Astrocyte of the spinal cord (primary cell): ENCODE results near the gene ASB1.

Source experiments
- DNase-seq: peaks from one replicate; pipeline ENCODE4 v3.0.0; 2011; ENCODE audit warnings: low read depth, low spot score
- H3K4me3 ChIP-seq: 2 replicates; pipeline ENCODE4 v1.5.1; 2011; ENCODE audit warnings: low read depth, mild to moderate bottlenecking, low read length, moderate library complexity
- in situ Hi-C: cut with HindIII; loops from 2 replicates; pipeline ENCODE4 v1.10.0; 2017; ENCODE audit warnings: low sequenced_read_pairs
- TF ChIP-seq, protein P1 (sequence below): IDR thresholded peaks from 2 replicates; pipeline ENCODE4 v1.5.1; 2012; ENCODE audit warnings: low read depth, mild to moderate bottlenecking, low read length, inconsistent platforms

Gene ASB1

GRCh38 chr2:238422940-238423339, 3.8 kb upstream of the ASB1 start:
- TF ChIP-seq, protein P1, sequence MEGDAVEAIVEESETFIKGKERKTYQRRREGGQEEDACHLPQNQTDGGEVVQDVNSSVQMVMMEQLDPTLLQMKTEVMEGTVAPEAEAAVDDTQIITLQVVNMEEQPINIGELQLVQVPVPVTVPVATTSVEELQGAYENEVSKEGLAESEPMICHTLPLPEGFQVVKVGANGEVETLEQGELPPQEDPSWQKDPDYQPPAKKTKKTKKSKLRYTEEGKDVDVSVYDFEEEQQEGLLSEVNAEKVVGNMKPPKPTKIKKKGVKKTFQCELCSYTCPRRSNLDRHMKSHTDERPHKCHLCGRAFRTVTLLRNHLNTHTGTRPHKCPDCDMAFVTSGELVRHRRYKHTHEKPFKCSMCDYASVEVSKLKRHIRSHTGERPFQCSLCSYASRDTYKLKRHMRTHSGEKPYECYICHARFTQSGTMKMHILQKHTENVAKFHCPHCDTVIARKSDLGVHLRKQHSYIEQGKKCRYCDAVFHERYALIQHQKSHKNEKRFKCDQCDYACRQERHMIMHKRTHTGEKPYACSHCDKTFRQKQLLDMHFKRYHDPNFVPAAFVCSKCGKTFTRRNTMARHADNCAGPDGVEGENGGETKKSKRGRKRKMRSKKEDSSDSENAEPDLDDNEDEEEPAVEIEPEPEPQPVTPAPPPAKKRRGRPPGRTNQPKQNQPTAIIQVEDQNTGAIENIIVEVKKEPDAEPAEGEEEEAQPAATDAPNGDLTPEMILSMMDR = no peak
- H3K4me3 ChIP-seq = no peak overlapping the region
- DNase-seq = no peak
- in situ Hi-C loops = no loop called here

- H3K4me3 ChIP-seq = no peak overlapping the region
- in situ Hi-C loops = no loop called here
- TF ChIP-seq, protein P1 = no peak
- DNase-seq = peak; percentile 35
Measured at GRCh38 chr2:238423561-238424312, 3.0 kb upstream of the ASB1 start.

DNA sequence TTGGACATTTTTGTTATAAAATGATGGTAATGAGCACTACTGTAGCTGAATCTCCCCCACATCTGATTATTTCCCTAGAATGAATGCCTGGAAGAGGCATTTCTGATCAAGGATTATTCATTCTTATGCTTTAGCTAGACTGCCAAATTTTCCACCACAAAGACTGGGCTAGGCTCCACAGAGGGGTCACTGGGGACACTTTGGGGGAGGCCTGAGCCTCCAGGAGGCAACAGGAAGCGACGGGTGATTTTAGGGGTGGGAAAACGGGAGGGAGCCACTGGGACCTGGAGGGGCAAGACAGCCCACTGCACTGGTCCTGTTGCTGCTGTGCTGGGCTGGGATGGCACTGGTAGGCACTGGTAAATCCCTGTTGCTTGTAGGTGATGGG, 2.4 kb upstream of the ASB1 start:
- TF ChIP-seq, protein P1 = no peak
- in situ Hi-C loops = no loop called here
- DNase-seq = peak; percentile 72
- H3K4me3 ChIP-seq = no peak overlapping the region

DNA sequence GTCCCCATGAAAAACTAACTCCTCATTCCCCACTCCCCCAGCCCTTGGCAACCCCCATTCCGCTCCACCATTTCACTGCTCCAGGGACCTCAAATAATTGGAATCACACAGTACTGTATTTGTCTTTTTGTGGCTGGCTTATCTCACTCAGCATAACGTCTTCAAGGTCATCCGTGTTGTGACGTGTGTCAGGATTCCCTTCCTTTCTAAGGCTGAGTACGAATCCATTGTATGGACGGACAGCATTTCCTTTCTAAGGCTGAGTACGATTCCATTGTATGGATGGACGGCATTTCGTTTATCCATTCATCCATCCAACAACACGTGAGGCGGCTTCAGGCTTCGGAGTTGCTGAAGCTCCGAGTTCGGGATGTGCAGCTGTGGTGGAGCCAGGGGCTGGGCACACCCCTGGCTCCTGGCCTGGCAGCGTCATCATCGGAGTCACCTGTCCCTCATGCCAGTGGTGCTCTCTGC, 1.2 kb upstream of the ASB1 start:
- peak overlapping the region; percentile 87 for H3K4me3 ChIP-seq
- DNase-seq = no peak
- in situ Hi-C loops = no loop called here
- TF ChIP-seq, protein P1 = no peak

DNA sequence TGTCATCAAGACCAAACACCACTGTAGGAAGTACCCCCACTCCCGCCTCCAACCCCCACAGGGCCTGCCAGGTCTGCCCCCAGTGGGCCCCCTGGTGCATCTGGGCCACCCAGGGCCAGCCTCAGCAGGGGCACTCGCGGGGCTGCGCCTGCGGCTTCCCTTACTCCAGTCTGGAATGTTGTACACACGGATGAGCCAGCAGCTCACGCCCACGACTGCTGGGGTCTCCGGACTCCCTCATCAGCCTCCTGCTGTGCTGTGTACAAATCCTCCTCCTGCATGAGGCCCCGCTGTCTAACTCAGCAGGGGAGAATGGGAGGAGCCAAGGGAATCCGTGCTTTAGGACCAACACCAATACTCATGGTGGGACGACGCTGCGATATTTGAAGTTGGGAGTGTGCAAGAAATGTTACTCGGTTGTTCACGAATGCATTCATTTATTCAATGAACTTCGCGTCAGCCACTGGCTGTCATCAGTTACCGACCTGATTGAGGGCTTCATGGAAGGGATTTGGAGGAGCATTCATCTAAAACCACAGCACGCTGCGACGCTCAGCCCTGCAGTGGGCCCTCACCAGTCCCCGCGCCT, 654 bp upstream of the ASB1 start:
- H3K4me3 ChIP-seq = peak overlapping the region; percentile 87
- DNase-seq = peak; percentile 90
- TF ChIP-seq, protein P1 = no peak
- in situ Hi-C loops = no loop called here

GRCh38 chr2:238427435-238428162, 872 bp downstream of the ASB1 start:
- TF ChIP-seq, protein P1 = no peak
- in situ Hi-C loops = no loop called here
- DNase-seq = peak; percentile 41
- H3K4me3 ChIP-seq = peak overlapping the region; percentile 87
